Measurements from ENCODE around the gene FEN1. TPM values are rescaled to one million over a fixed set of nuclear protein-coding genes. Genes with fewer than 3 reads are reported as not detected.

Gene FEN1
- total and polyA plus RNA-seq, 2 of the 13 experiments (the other 11 are each of a cell fraction or from before 2014, with no cell fraction given) = 12.4 to 102 TPM

DNA sequence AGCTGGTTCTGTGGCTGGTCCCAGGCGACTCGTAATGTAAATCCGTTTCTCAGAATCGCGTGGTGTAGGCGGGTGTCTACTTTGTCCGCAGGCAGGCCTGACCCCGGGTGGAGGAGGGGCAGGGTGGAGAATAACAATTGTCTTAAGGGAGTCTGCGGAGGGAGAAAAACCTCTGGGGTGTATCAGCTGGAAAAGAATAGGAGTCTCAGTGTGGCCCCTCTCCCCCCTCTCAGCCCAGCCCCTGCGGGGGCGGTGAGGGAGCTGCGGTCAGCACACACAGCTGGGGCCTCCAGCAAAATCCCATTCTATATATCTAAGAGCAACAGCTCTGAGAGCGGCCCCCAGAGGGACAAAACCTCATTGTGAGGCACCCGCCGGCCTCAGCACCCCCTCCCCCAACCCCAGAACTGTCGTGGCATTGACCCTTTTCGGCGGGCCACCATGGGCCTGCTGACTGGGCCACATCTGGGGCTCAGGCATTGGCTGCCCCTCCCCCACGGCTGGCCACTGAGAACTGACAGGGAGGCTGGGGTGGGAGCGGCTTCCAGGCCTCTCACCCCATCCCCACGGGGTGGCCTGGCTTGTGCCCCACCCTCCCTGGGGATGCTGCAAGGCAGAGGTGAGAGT, 43.0 kb upstream of the FEN1 start (continued):
- TF ChIP-seq, protein P1, sequence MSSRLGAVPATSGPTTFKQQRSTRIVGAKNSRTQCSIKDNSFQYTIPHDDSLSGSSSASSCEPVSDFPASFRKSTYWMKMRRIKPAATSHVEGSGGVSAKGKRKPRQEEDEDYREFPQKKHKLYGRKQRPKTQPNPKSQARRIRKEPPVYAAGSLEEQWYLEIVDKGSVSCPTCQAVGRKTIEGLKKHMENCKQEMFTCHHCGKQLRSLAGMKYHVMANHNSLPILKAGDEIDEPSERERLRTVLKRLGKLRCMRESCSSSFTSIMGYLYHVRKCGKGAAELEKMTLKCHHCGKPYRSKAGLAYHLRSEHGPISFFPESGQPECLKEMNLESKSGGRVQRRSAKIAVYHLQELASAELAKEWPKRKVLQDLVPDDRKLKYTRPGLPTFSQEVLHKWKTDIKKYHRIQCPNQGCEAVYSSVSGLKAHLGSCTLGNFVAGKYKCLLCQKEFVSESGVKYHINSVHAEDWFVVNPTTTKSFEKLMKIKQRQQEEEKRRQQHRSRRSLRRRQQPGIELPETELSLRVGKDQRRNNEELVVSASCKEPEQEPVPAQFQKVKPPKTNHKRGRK (CRISPR knock-in tag; IDR thresholded peaks at IDR 0.05) = no peak
- TF ChIP-seq HES4 (CRISPR knock-in tag; IDR thresholded peaks at IDR 0.05; ENCODE audit: borderline replicate concordance) (no peak), XRCC5 (optimal IDR thresholded peaks at IDR 0.05; ENCODE audit: low read length) (peak; percentile 80), RBM22 (optimal IDR thresholded peaks at IDR 0.05; ENCODE audit: low read length) (no peak), ZFP91 (CRISPR knock-in tag; IDR thresholded peaks at IDR 0.05; ENCODE audit: borderline replicate concordance) (no peak), E2F5 (CRISPR knock-in tag; conservative IDR thresholded peaks at IDR 0.05) (no peak), SOX6 (IDR thresholded peaks at IDR 0.05) (no peak), SOX6 (CRISPR knock-in tag; IDR thresholded peaks at IDR 0.05) (peak; percentile 71), RARA (CRISPR knock-in tag; IDR thresholded peaks at IDR 0.05) (0 out of 2 replicates have a peak, but pooled peaks have one; percentile 6), AKAP8 (CRISPR knock-in tag; IDR thresholded peaks at IDR 0.05) (no peak), U2AF2 (IDR thresholded peaks at IDR 0.05; ENCODE audit: low read depth, low read length) (no peak), ZHX1 (CRISPR knock-in tag; IDR thresholded peaks at IDR 0.05; ENCODE audit: low read depth) (no peak), IRX3 (CRISPR knock-in tag; IDR thresholded peaks at IDR 0.05; ENCODE audit: borderline replicate concordance, low read depth) (no peak), BCL6 (CRISPR knock-in tag; IDR thresholded peaks at IDR 0.05) (peak; percentile 61), POLR2A (IDR thresholded peaks at IDR 0.05; ENCODE audit: insufficient read depth in 1 of 2, low read depth in 2 of 2, low read length in 2 of 2) (0 out of 4 replicates have a peak, but pooled peaks of 1 of the 2 experiments have one; percentile 27), ZNF382 (CRISPR knock-in tag; IDR thresholded peaks at IDR 0.05; ENCODE audit: borderline replicate concordance) (no peak), KLF9 (CRISPR knock-in tag; IDR thresholded peaks at IDR 0.05; ENCODE audit: low read depth) (no peak), MZF1 (CRISPR knock-in tag; IDR thresholded peaks at IDR 0.05; ENCODE audit: borderline replicate concordance) (no peak), ZNF879 (CRISPR knock-in tag; IDR thresholded peaks at IDR 0.05) (no peak)
- TF ChIP-seq, protein P2, sequence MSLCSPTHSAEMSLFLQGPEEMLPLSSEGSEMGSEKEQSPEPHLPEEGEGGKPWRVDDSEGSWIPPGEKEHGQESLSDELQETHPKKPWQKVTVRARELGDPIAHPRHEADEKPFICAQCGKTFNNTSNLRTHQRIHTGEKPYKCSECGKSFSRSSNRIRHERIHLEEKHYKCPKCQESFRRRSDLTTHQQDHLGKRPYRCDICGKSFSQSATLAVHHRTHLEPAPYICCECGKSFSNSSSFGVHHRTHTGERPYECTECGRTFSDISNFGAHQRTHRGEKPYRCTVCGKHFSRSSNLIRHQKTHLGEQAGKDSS (CRISPR knock-in tag; IDR thresholded peaks at IDR 0.05; ENCODE audit: borderline replicate concordance, low read depth) = no peak
- TF ChIP-seq, protein P3, sequence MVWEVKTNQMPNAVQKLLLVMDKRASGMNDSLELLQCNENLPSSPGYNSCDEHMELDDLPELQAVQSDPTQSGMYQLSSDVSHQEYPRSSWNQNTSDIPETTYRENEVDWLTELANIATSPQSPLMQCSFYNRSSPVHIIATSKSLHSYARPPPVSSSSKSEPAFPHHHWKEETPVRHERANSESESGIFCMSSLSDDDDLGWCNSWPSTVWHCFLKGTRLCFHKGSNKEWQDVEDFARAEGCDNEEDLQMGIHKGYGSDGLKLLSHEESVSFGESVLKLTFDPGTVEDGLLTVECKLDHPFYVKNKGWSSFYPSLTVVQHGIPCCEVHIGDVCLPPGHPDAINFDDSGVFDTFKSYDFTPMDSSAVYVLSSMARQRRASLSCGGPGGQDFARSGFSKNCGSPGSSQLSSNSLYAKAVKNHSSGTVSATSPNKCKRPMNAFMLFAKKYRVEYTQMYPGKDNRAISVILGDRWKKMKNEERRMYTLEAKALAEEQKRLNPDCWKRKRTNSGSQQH (CRISPR knock-in tag; IDR thresholded peaks at IDR 0.05; ENCODE audit: low read depth) = no peak
